Amygdala (tissue), 56 donors: ENCODE results near the gene BACE1.
A peak's percentile ranks its signal among the peaks of the same experiment; 100 is the strongest.
"Not testable (repeated sequence)": the region's sequence is repeated elsewhere in the genome, so short reads cannot be mapped to it uniquely, and the experiment has no call there.

Source experiments
- DNase-seq, 56 donors: peaks; one replicate each; lab custom pipeline; 2025; lab: John Stamatoyannopoulos, UW

The BACE1 gene

GRCh38 chr11:117316197-117316961, at the start of gene BACE1:
TSS of gene BACE1 (minus strand) at chr11:117316256. CDS start at chr11:117315795, 461 bp downstream.
- peak; percentile 16 to 93 (median 82) for DNase-seq

- DNase-seq: peak in 10 of 56 donors; percentile 6 to 56 (median 20)
Measured at GRCh38 chr11:117361432-117361831, 45.4 kb upstream of the BACE1 start.

- DNase-seq: no peak
Measured at GRCh38 chr11:117356126-117356890, 40.3 kb upstream of the BACE1 start.

- DNase-seq: no peak
Measured at GRCh38 chr11:117354550-117354949, 38.5 kb upstream of the BACE1 start.

GRCh38 chr11:117345039-117345438, 29.0 kb upstream of the BACE1 start:
- no peak for DNase-seq

GRCh38 chr11:117337076-117337475, 21.0 kb upstream of the BACE1 start:
- DNase-seq: no peak

- DNase-seq: no peak
Measured at GRCh38 chr11:117335399-117335798, 19.3 kb upstream of the BACE1 start.

- no peak for DNase-seq
Measured at GRCh38 chr11:117334896-117335295, 18.8 kb upstream of the BACE1 start.

GRCh38 chr11:117333917-117334316, 17.9 kb upstream of the BACE1 start:
- DNase-seq: peak in 2 of 56 donors; percentile 7 to 11

GRCh38 chr11:117332843-117333242, 16.8 kb upstream of the BACE1 start:
- no peak for DNase-seq

GRCh38 chr11:117328375-117329010, 12.4 kb upstream of the BACE1 start:
- DNase-seq: peak in 8 of 56 donors; percentile 5 to 70 (median 56)

- peak; percentile 80 to 97 (median 94) for DNase-seq
Measured at GRCh38 chr11:117327567-117328374, 11.7 kb upstream of the BACE1 start, which contains the start of gene CEP164. TSS of gene CEP164 (plus strand) at chr11:117327854. CDS start at chr11:117338587, 10,733 bp downstream.

GRCh38 chr11:117327255-117327566, 11.2 kb upstream of the BACE1 start:
- DNase-seq: not testable (repeated sequence)

GRCh38 chr11:117319214-117319840, 3.3 kb upstream of the BACE1 start:
- no peak for DNase-seq

GRCh38 chr11:117318738-117319137, 2.7 kb upstream of the BACE1 start:
- no peak for DNase-seq

- DNase-seq: peak in 1 of 56 donors; percentile 41
Measured at GRCh38 chr11:117315285-117316196, 515 bp downstream of the BACE1 start.

GRCh38 chr11:117314840-117315239, 1.2 kb downstream of the BACE1 start:
- DNase-seq: no peak

- no peak for DNase-seq
Measured at GRCh38 chr11:117313828-117314768, 2.0 kb downstream of the BACE1 start.
